ENCODE results near the gene CDC42EP4.
"Not testable (repeated sequence)": the region's sequence is repeated elsewhere in the genome, so short reads cannot be mapped to it uniquely, and the experiment has no call there.

GRCh38 chr17:73264448-73264847 lies 47.4 kb downstream of the CDC42EP4 start:
- not testable (repeated sequence) for TF ChIP-seq CTCF (IDR thresholded peaks at IDR 0.05 in 4 of 5, conservative IDR thresholded peaks at IDR 0.05 in 1 of 5); POLR2A (IDR thresholded peaks at IDR 0.05)
